NCI-H748 (cell line): ENCODE measurements around the gene ERCC2.

ENCODE experiments used
- DNase-seq: peaks from one replicate; lab custom pipeline; 2025; ENCODE audit not compliant: unreplicated experiment; lab: John Stamatoyannopoulos, UW

The ERCC2 gene

GRCh38 chr19:45355910-45356309, 14.5 kb downstream of the ERCC2 start:
- no peak for DNase-seq

GRCh38 chr19:45355402-45355801, 15.0 kb downstream of the ERCC2 start:
- DNase-seq: no peak

GRCh38 chr19:45354241-45354842, 16.0 kb downstream of the ERCC2 start:
- no peak for DNase-seq

- no peak for DNase-seq
Observed at GRCh38 chr19:45352914-45353796, 17.2 kb downstream of the ERCC2 start.

- no peak for DNase-seq
Observed at GRCh38 chr19:45352471-45352870, 17.9 kb downstream of the ERCC2 start.

- no peak for DNase-seq
Observed at GRCh38 chr19:45352062-45352461, 18.3 kb downstream of the ERCC2 start.

- DNase-seq: no peak
Observed at GRCh38 chr19:45351401-45351952, 18.9 kb downstream of the ERCC2 start.

GRCh38 chr19:45350477-45351058, 19.8 kb downstream of the ERCC2 start:
- DNase-seq: no peak

- DNase-seq: no peak
Observed at GRCh38 chr19:45349430-45349941, 20.9 kb downstream of the ERCC2 start.

GRCh38 chr19:45349126-45349415, 21.3 kb downstream of the ERCC2 start:
- DNase-seq: no peak

- DNase-seq: no peak
Observed at GRCh38 chr19:45348367-45349125, 21.8 kb downstream of the ERCC2 start.

GRCh38 chr19:45347570-45348366, 22.6 kb downstream of the ERCC2 start:
- no peak for DNase-seq

GRCh38 chr19:45346449-45346848, 23.9 kb downstream of the ERCC2 start:
- DNase-seq: no peak

GRCh38 chr19:45345506-45345860, 24.9 kb downstream of the ERCC2 start:
- DNase-seq: no peak

GRCh38 chr19:45344621-45345505, 25.5 kb downstream of the ERCC2 start:
- no peak for DNase-seq

- DNase-seq: no peak
Observed at GRCh38 chr19:45342911-45343310, 27.5 kb downstream of the ERCC2 start.

- peak; percentile 55 for DNase-seq
Observed at GRCh38 chr19:45340899-45341453, 29.4 kb downstream of the ERCC2 start.

- peak; percentile 77 for DNase-seq
Observed at GRCh38 chr19:45340232-45340898, 30.0 kb downstream of the ERCC2 start, which contains the start of gene KLC3. Gene KLC3, plus strand, starts transcription at chr19:45340750. Its CDS starts 4,792 bp downstream, at chr19:45345542.
